ENCODE data around the gene RBMS3. TPM values are rescaled to one million over a fixed set of nuclear protein-coding genes. Genes with fewer than 3 reads are reported as not detected.

Gene RBMS3
- total RNA-seq, 1 experiment from 2014 or later = 1.3 TPM

DNA sequence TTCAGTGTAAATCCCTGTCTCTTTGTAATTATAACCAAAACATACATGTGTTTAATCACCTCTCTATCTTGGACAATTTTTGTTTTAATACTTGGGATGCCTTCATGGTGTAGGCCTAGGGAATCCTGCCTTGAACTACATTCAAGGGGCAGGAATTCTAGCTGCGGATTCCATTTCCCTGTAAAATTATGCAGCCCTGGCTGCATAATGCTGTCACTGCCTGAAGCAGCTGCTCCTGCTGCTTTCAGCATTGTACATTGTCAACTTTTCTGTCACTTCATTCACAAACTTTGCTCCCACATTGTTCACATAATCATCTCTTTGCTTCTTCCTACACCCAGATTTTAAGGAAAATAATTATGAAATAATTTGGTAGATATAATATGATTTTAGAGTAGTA lies 638.7 kb downstream of the RBMS3 start:
- no peaks in the 10 kb centered on the region for H3K9me3 Mint-ChIP-seq (ENCODE audit: low read depth, unreplicated experiment)
- DNase-seq = no peak
- TF ChIP-seq, protein P1, sequence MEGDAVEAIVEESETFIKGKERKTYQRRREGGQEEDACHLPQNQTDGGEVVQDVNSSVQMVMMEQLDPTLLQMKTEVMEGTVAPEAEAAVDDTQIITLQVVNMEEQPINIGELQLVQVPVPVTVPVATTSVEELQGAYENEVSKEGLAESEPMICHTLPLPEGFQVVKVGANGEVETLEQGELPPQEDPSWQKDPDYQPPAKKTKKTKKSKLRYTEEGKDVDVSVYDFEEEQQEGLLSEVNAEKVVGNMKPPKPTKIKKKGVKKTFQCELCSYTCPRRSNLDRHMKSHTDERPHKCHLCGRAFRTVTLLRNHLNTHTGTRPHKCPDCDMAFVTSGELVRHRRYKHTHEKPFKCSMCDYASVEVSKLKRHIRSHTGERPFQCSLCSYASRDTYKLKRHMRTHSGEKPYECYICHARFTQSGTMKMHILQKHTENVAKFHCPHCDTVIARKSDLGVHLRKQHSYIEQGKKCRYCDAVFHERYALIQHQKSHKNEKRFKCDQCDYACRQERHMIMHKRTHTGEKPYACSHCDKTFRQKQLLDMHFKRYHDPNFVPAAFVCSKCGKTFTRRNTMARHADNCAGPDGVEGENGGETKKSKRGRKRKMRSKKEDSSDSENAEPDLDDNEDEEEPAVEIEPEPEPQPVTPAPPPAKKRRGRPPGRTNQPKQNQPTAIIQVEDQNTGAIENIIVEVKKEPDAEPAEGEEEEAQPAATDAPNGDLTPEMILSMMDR (IDR thresholded peaks at IDR 0.05; ENCODE audit: unreplicated experiment) = no peak
- H3K27me3 Mint-ChIP-seq (ENCODE audit: unreplicated experiment) = no peaks in the 10 kb centered on the region
- BruUV-seq (replicated peaks) = no TSS peak
- peaks cover 8% of the 10 kb centered on the region for H3K4me1 Mint-ChIP-seq (ENCODE audit: low read depth, unreplicated experiment)
- intact Hi-C loops (cut with micrococcal nuclease; ENCODE audit: unreplicated experiment) = no loop called here
- no peak overlapping the region for H3K27ac Mint-ChIP-seq (ENCODE audit: unreplicated experiment)
- no peaks in the 10 kb centered on the region for H3K36me3 Mint-ChIP-seq (ENCODE audit: insufficient read depth, unreplicated experiment)
- H3K4me3 Mint-ChIP-seq (ENCODE audit: low read depth, unreplicated experiment) = no peak overlapping the region
- CTCF ChIA-PET = no interaction called here

DNA sequence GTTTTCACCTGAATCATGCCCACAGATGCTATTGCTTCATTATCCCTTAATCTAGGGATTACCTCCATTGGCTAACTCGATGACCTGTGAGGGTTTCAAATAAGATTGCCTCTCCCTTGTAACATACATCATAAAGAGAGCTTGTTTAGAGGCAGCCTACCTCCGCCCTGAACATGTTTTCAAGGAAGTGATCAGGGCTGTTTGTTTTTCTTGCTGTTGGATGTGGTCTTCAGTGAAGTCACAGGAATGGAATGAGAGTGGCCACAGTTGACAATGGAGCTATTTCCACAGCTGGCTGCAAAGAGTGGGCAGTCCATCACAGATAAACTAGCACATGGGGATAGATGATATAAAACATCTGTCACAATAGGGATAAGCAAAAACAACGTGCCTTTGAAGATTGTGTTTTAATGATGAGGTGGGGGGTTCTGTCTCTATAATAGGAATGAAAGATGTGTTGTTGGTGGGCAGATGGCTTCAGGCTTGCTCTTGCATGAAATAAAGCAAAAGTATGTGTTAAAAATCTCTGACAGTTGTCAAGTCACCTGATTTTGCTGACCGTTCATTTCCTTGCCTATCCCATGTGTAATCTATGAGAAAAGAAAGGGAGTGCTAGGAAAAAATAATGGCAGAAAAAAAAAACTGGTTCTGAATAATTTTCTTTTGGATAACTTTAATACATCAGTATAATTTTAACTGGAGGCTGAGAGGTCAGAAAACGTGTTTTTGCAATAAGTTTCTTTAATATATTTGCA lies 642.3 kb downstream of the RBMS3 start:
- intact Hi-C loops (cut with micrococcal nuclease; ENCODE audit: unreplicated experiment) = no loop called here
- H3K36me3 Mint-ChIP-seq (ENCODE audit: insufficient read depth, unreplicated experiment) = no peaks in the 10 kb centered on the region
- H3K9me3 Mint-ChIP-seq (ENCODE audit: low read depth, unreplicated experiment) = no peaks in the 10 kb centered on the region
- H3K4me3 Mint-ChIP-seq (ENCODE audit: low read depth, unreplicated experiment) = no peak overlapping the region
- BruUV-seq (replicated peaks) = no TSS peak
- peak; percentile 32 for DNase-seq
- no peaks in the 10 kb centered on the region for H3K27me3 Mint-ChIP-seq (ENCODE audit: unreplicated experiment)
- H3K27ac Mint-ChIP-seq (ENCODE audit: unreplicated experiment) = no peak overlapping the region
- TF ChIP-seq, protein P1 (IDR thresholded peaks at IDR 0.05; ENCODE audit: unreplicated experiment) = no peak
- peaks cover 8% of the 10 kb centered on the region for H3K4me1 Mint-ChIP-seq (ENCODE audit: low read depth, unreplicated experiment)
- CTCF ChIA-PET = interaction anchor here (0.8 kb wide), 1 partner anchor 14 kb away, joined by 3 read pairs; no protein-coding TSS in a partner anchor

DNA sequence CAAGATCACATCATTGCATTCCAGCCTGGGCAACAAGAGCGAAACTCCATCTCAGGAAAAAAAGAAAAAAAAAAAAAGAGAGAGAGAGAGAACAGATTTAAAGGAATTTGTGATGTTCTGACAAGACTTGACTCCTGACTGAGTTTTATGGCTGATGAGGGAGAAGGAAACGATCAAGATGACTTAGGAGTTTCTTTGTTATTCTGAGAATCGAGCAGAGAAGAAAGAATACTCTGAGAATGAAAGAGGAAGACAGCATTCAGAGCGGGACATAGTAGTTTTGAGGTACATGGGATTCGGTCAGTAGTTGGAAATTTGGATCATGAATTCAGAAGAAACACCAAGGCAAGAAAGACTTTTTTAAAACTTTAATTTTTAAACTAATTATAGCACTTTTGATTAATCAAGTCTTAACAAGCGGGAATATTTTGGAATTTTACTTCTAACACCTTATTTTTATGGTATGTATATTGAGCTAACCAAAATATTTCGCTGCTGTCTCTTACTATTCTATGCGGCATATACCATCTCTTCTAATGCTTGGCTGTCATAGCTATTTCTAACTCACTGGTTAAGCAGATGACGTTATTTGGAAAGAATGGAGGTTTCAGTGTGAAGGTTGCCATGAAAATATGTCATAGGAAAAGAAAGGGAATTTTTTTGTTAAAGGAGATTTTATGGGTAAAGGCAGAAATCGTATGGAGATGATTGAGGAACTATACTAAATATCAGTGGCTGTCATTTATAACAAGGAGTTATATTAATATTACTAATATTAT lies 644.1 kb downstream of the RBMS3 start:
- no TSS peak for BruUV-seq (replicated peaks)
- Mint-ChIP-seq H3K4me1 (ENCODE audit: low read depth, unreplicated experiment) (peaks cover 8% of the 10 kb centered on the region), H3K27ac (ENCODE audit: unreplicated experiment) (no peak overlapping the region), H3K4me3 (ENCODE audit: low read depth, unreplicated experiment) (no peak overlapping the region), H3K9me3 (ENCODE audit: low read depth, unreplicated experiment) (no peaks in the 10 kb centered on the region), H3K27me3 (ENCODE audit: unreplicated experiment) (no peaks in the 10 kb centered on the region), H3K36me3 (ENCODE audit: insufficient read depth, unreplicated experiment) (no peaks in the 10 kb centered on the region)
- DNase-seq = no peak
- intact Hi-C loops (cut with micrococcal nuclease; ENCODE audit: unreplicated experiment) = no loop called here
- TF ChIP-seq, protein P1 (IDR thresholded peaks at IDR 0.05; ENCODE audit: unreplicated experiment) = no peak
- CTCF ChIA-PET = no interaction called here

DNA sequence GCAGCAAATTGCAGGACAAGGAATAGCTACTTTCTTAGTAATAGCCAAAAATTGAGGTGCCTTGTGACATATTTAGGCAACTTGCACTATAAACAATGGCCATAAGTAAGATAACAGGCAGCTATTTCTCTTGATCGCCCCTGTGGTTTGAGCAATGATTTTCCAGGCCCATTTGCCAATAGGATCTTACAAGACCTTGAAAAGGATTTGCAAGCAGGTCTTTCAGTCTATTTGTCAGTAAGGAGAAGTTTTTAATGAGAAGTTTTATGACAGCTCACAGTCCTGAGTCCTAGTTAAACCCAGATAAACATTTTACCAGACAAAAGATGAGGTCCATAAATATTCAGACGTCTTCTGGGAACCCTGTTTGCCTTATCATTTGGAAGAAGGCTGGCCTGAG lies 645.5 kb downstream of the RBMS3 start:
- TF ChIP-seq, protein P1 (IDR thresholded peaks at IDR 0.05; ENCODE audit: unreplicated experiment) = no peak
- intact Hi-C loops (cut with micrococcal nuclease; ENCODE audit: unreplicated experiment) = no loop called here
- no peaks in the 10 kb centered on the region for H3K36me3 Mint-ChIP-seq (ENCODE audit: insufficient read depth, unreplicated experiment)
- CTCF ChIA-PET = no interaction called here
- no peak overlapping the region for H3K27ac Mint-ChIP-seq (ENCODE audit: unreplicated experiment)
- DNase-seq = no peak
- H3K27me3 Mint-ChIP-seq (ENCODE audit: unreplicated experiment) = no peaks in the 10 kb centered on the region
- no peak overlapping the region for H3K4me3 Mint-ChIP-seq (ENCODE audit: low read depth, unreplicated experiment)
- H3K4me1 Mint-ChIP-seq (ENCODE audit: low read depth, unreplicated experiment) = peaks cover 8% of the 10 kb centered on the region
- BruUV-seq (replicated peaks) = no TSS peak
- no peaks in the 10 kb centered on the region for H3K9me3 Mint-ChIP-seq (ENCODE audit: low read depth, unreplicated experiment)
